Upper lobe of left lung (tissue), 6 donors: ENCODE data around the gene GJD4. TPM values are rescaled to one million over a fixed set of nuclear protein-coding genes. Genes with fewer than 3 reads are reported as not detected.
A peak's percentile ranks its signal among the peaks of the same experiment; 100 is the strongest.

Source experiments
- ATAC-seq, 2 donors: fragments of 200-7000 bp; cut with Tn5 transposase; one replicate each; pipeline ENCODE4 v1.9.1; 2022; ENCODE audit warnings: mild to moderate bottlenecking in 2 of 2, moderate library complexity in 2 of 2; ENCODE audit not compliant: low FRiP score in 2 of 2
- DNase-seq, 2 donors: peaks; one replicate each; pipeline ENCODE4 v3.0.0-alpha.2; 2019 to 2020
- H3K27ac ChIP-seq, 4 donors: fragments of 200-600 bp; sonication (generic); one replicate each; pipeline ENCODE4 v1.5.1; 2016 to 2019
- H3K27me3 ChIP-seq, 4 donors: fragments of 200-600 bp; sonication (generic); one replicate each; pipeline ENCODE4 v1.5.1; 2017 to 2019
- H3K36me3 ChIP-seq, 4 donors: fragments of 200-600 bp; sonication (generic); one replicate each; pipeline ENCODE4 v1.5.1; 2016 to 2019
- H3K4me1 ChIP-seq, 4 donors: fragments of 200-600 bp; sonication (generic); one replicate each; pipeline ENCODE4 v1.5.1; 2018 to 2019
- H3K4me3 ChIP-seq, 4 donors: fragments of 200-600 bp; sonication (generic); one replicate each; pipeline ENCODE4 v1.5.1; 2017 to 2019; ENCODE audit warnings: mild to moderate bottlenecking in 2 of 4, moderate library complexity in 1 of 4
- H3K9me3 ChIP-seq, 4 donors: fragments of 200-600 bp; sonication (generic); one replicate each; pipeline ENCODE4 v1.5.1; 2018 to 2019
- EP300 ChIP-seq, 4 donors: sonication (generic); formaldehyde crosslinking; IDR thresholded peaks; one replicate each; pipeline ENCODE4 v1.5.1; 2017; ENCODE audit warnings: antibody characterized with exemption in 4 of 4, control low read depth in 2 of 4
- POLR2A ChIP-seq, 4 donors: fragments of 450-650 bp; IDR thresholded peaks; one replicate each; pipeline ENCODE4 v1.5.1; 2016 to 2017; ENCODE audit warnings: antibody characterized with exemption in 4 of 4, mild to moderate bottlenecking in 2 of 4
- POLR2AphosphoS5 ChIP-seq, 2 donors: sonication (generic); formaldehyde crosslinking; IDR thresholded peaks; one replicate each; pipeline ENCODE4 v1.5.1; 2017; ENCODE audit warnings: antibody characterized with exemption in 2 of 2
- WGBS, 2 donors: methylation state at CpG; one replicate each; pipeline ENCODE4 v1.1.5; 2017 to 2018; 5-methylcytosine and 5-hydroxymethylcytosine counted together
- total RNA-seq, 6 donors: library from RNA; depleted of rRNA in 4 of 6; stranded (reverse); fragments of >200 nt in 4 of 6; gene quantifications; one replicate each; pipeline versions ENCODE4 v1.1.0 to v1.2.1, GENCODE V29; 2016 to 2021
- TF ChIP-seq, protein P1 (sequence below), 6 experiments: fragments of 450-650 bp in 4 of 6; fragments of 200-600 bp in 2 of 6; sonication (generic) in 2 of 6; IDR thresholded peaks; one replicate each; pipeline ENCODE4 v1.5.1; 2016 to 2019; ENCODE audit warnings: antibody characterized with exemption in 6 of 6
- donor health status: DM: no; HTN: no; CAD: no; lungs with moderate emphysema.
- donor health status: DM: no; HTN: yes; CAD: no; lungs with severe emphysema.

Gene GJD4
- total RNA-seq, 6 donors from 2014 or later: not detected

DNA sequence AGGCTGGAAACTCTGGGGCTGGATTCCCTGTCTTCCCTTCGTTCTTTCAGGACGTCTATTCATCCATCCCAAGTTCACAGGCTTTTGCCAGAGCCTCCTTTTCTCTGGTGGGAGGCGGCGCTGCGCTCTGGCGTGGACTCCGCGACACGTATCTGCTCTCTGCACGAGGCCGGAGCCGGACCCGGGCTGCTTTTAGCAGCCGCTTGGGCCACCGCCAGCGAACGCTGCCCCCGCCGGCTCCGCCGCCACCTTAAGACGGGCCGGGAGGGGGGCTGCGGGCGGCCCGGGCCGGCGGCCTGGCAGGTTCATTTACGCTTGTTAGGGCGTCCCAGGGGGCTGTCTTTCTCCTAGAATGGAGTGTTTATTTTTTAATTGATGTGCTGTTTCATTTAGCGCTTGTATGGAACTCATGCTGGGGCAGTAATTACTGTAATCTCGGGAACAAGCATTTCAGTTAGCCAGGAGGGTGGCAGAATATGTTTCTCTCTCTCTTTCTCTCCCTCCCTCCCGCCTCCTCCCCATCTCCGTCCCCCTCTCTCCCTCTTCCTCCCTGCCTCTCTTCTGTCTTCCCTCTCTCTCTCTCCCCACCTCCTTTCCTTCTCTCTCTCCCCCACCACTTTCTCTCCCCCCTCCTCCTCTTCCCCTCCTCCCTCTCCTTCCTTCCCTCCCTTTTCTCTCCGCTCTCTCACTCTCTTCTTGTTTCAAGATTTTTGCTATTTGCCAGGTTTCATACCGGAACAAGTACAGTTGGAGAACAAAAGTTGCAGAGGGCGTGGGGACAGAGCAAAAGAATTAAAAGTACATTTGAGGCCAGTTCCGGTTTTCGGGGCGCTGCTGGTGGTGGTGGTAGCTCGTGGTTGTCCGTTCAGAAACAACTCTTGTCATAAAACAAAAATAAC is 38.3 kb downstream of the GJD4 start:
- WGBS, 2 donors: 0 to 1% methylated on average over 34 to 36 of the region's 42 CpGs
- TF ChIP-seq POLR2A (IDR thresholded peaks at IDR 0.05): no peak
- peak in 1 of 2 donors; percentile 10 for TF ChIP-seq POLR2AphosphoS5 (IDR thresholded peaks at IDR 0.05)
- ATAC-seq: peak; percentile 66 to 67
- Histone ChIP-seq H3K4me3 (peak overlapping the region; percentile 55 to 88 (median 83)), H3K27me3 (peaks cover 0 to 13% (median under 1%) of the 10 kb centered on the region in 4 donors), H3K27ac (peak overlapping the region; percentile 9 to 89 (median 56)), H3K4me1 (peaks cover 19 to 53% (median 29%) of the 10 kb centered on the region in 4 donors), H3K9me3 (no peaks in the 10 kb centered on the region), H3K36me3 (no peaks in the 10 kb centered on the region)
- DNase-seq: peak; percentile 81 to 94

DNA sequence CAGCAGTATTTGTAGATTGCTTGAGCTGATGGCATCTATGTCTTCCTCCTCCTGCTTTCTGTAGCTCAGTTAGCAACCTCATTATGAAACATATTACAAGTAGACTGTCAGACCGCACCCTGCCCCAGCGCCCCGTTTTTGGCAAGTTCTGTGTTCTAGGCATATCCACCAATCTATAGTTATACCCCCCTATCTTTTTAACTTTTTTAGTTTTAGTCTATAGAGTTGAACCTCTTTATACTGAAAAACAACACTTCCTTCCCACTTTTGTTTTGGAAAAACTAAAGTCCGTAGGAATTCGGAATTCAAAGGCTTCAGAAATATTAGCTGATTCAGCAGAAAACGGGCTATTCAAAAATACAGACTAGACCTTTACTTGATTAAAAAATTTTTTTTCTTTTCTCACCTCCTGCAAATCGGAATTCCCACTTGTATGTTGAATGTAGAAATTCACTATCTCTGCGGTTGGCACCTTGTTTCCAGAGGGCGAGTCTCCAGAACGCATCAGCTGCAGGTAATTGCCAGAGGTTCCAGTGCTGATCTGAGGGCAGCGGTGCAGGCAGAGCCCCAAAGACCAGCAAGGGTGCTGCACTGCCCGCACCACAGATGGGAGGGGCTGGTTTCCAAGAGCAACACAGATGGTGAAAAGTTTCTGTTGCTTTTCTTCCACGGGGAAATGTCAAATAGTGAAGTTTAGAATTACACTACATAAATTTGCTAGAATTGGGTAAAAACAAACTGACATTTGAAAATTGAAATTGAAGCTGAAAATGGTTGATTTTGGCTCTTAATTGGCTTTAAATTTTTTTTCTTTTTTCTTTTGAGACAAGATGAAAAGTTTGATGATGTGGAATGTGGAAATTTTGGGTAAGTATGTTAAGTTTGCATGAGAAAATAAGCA is 39.2 kb downstream of the GJD4 start:
- Histone ChIP-seq H3K36me3 (no peaks in the 10 kb centered on the region), H3K4me3 (peak overlapping the region; percentile 23 to 88 (median 83)), H3K27ac (peak overlapping the region in 3 of 4 donors; percentile 48 to 89 (median 65)), H3K4me1 (peaks cover 19 to 44% (median 26%) of the 10 kb centered on the region in 4 donors), H3K27me3 (peaks cover 0 to 13% (median 0%) of the 10 kb centered on the region in 4 donors), H3K9me3 (no peaks in the 10 kb centered on the region)
- no peak for TF ChIP-seq POLR2A (IDR thresholded peaks at IDR 0.05)
- no peak for TF ChIP-seq POLR2AphosphoS5 (IDR thresholded peaks at IDR 0.05)
- TF ChIP-seq EP300 (IDR thresholded peaks at IDR 0.05): no peak
- TF ChIP-seq, protein P1, sequence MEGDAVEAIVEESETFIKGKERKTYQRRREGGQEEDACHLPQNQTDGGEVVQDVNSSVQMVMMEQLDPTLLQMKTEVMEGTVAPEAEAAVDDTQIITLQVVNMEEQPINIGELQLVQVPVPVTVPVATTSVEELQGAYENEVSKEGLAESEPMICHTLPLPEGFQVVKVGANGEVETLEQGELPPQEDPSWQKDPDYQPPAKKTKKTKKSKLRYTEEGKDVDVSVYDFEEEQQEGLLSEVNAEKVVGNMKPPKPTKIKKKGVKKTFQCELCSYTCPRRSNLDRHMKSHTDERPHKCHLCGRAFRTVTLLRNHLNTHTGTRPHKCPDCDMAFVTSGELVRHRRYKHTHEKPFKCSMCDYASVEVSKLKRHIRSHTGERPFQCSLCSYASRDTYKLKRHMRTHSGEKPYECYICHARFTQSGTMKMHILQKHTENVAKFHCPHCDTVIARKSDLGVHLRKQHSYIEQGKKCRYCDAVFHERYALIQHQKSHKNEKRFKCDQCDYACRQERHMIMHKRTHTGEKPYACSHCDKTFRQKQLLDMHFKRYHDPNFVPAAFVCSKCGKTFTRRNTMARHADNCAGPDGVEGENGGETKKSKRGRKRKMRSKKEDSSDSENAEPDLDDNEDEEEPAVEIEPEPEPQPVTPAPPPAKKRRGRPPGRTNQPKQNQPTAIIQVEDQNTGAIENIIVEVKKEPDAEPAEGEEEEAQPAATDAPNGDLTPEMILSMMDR (IDR thresholded peaks at IDR 0.05): no peak
- no peak for DNase-seq
- no peak for ATAC-seq
- 20 to 22% methylated on average over 13 of the region's 13 CpGs for WGBS, 2 donors

DNA sequence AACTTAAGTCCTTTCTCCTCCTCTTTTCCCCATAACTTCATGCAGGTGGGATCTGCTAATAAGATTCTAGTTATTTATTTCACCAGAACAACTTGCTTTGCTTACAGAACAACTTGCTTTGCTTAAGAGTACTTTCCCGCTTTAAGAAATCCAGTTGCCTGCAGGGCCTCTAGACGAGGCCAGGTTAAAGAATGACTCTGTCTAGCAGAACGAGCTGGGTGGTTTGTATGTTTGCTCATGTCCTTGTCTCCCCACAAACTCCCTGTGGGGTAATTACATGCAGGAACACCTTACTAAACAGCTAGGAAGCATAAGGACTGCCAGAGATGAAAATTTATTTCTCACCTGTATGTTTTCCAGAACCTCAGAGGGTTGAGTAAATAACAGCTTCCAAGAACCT is 45.8 kb downstream of the GJD4 start:
- H3K4me1 ChIP-seq: peaks cover 0 to 7% (median 0%) of the 10 kb centered on the region in 4 donors
- no peak overlapping the region for H3K4me3 ChIP-seq
- no peaks in the 10 kb centered on the region for H3K36me3 ChIP-seq
- H3K9me3 ChIP-seq: no peaks in the 10 kb centered on the region
- DNase-seq (peak in 1 of 2 donors; percentile 35), ATAC-seq (peak in 1 of 2 donors; percentile 75)
- no peak overlapping the region for H3K27ac ChIP-seq
- WGBS, 2 donors: 60 to 70% methylated on average over 3 of the region's 3 CpGs
- H3K27me3 ChIP-seq: no peaks in the 10 kb centered on the region
- TF ChIP-seq EP300 (IDR thresholded peaks at IDR 0.05) (no peak), POLR2AphosphoS5 (IDR thresholded peaks at IDR 0.05) (no peak), POLR2A (IDR thresholded peaks at IDR 0.05) (no peak)
- TF ChIP-seq, protein P1 (IDR thresholded peaks at IDR 0.05): no peak

DNA sequence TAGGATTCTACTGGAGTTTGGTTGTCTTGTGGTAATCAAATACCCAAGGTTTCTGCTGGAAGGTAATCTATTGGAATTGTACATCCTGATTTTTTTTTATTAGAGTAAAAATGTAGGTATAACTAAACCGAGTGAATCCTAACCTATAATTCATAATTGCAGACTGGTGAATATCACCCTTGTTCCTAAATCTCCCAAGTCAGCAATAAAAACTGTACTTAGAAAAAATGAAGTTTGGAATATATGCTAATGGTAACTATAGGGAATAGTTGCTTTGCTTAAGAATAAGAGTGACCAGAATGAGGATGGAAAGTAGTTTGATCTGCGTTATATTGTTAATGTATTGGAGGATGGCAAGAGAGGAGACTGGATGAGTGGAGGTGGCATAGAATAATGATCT is 47.7 kb downstream of the GJD4 start:
- no peak for ATAC-seq
- no peaks in the 10 kb centered on the region for H3K9me3 ChIP-seq
- TF ChIP-seq EP300 (IDR thresholded peaks at IDR 0.05) (no peak), POLR2AphosphoS5 (IDR thresholded peaks at IDR 0.05) (no peak), POLR2A (IDR thresholded peaks at IDR 0.05) (no peak)
- TF ChIP-seq, protein P1 (IDR thresholded peaks at IDR 0.05): no peak
- no peak for DNase-seq
- WGBS, 2 donors: 90 to 93% methylated on average over 2 of the region's 2 CpGs
- H3K4me3 ChIP-seq: no peak overlapping the region
- no peaks in the 10 kb centered on the region for H3K27me3 ChIP-seq
- no peak overlapping the region for H3K27ac ChIP-seq
- H3K36me3 ChIP-seq: no peaks in the 10 kb centered on the region
- H3K4me1 ChIP-seq: peaks cover 0 to 7% (median 0%) of the 10 kb centered on the region in 4 donors

DNA sequence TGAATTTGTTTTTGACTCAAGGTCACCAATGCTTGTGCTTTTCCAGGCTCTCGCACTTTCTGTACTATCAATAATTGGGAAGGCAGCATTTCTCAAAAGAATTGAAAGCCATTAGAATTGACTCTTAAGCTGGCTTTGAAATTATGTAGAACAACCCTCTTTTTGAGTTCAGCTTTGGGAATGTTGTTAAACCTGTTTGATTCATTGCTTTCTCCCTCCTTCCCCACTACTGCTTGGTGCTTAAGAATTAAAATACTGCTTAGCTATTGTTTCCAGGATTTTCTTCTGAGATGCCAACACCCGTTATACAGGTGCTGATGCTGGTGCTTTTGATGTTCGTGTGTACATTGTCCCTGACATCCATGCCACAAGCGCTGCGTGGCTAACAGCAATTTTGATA is 52.5 kb downstream of the GJD4 start:
- Histone ChIP-seq H3K4me3 (no peak overlapping the region), H3K4me1 (no peaks in the 10 kb centered on the region), H3K27ac (no peak overlapping the region), H3K36me3 (no peaks in the 10 kb centered on the region), H3K9me3 (no peaks in the 10 kb centered on the region), H3K27me3 (no peaks in the 10 kb centered on the region)
- DNase-seq (no peak), ATAC-seq (no peak)
- WGBS, 2 donors: 67 to 75% methylated on average over 5 of the region's 5 CpGs
- TF ChIP-seq POLR2AphosphoS5 (IDR thresholded peaks at IDR 0.05): no peak
- TF ChIP-seq, protein P1 (IDR thresholded peaks at IDR 0.05): no peak
- TF ChIP-seq POLR2A (IDR thresholded peaks at IDR 0.05): no peak
- no peak for TF ChIP-seq EP300 (IDR thresholded peaks at IDR 0.05)
